ENCODE results near the gene ISCU.

DNA sequence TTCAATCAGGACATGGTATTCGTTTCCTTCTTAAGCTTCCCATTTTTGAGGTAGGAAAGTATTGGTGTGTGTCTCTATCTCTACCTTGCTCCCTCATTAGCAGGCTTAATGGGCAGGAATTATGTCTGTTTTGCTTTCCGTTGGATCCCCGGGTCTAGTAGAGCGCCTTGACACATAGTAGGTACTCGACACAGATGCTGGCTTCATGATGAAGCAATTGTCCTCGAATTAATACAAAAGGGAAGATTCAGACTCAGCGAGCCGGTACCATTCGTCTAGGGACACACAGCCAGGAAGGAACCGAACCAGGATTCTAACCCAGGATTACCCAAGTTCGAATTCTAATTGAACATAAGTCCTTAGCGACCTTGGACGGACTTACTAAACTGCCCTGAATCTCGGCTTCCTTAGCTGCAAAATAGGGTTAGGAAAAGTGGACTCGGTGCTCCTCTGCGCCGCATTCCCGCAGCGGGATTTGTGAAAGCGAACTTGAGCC lies 496 bp upstream of the ISCU start:
- no peak for TF ChIP-seq EP300 (IDR thresholded peaks at IDR 0.05; ENCODE audit: borderline replicate concordance)
- TF ChIP-seq REST (IDR thresholded peaks at IDR 0.05; ENCODE audit: low read depth), result no peak
- TF ChIP-seq TAF1 (IDR thresholded peaks at IDR 0.05; ENCODE audit: low read depth), result no peak
- TF ChIP-seq, protein P1, sequence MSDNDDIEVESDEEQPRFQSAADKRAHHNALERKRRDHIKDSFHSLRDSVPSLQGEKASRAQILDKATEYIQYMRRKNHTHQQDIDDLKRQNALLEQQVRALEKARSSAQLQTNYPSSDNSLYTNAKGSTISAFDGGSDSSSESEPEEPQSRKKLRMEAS (IDR thresholded peaks at IDR 0.05), result no peak; the same call in 1 of the 2 replicates

All from Ishikawa (cell line).